HG02763 (cell line): ENCODE data around the gene VPS33A.
A peak's percentile ranks its signal among the peaks of the same experiment; 100 is the strongest.
"Not testable (repeated sequence)": the region's sequence is repeated elsewhere in the genome, so short reads cannot be mapped to it uniquely, and the experiment has no call there.

ENCODE experiments used
- ATAC-seq: cut with Tn5 transposase; IDR thresholded peaks from one replicate; pipeline ENCODE4 v1.9.1; 2021; ENCODE audit warnings: mild to moderate bottlenecking, moderate library complexity; ENCODE audit not compliant: unreplicated experiment

VPS33A gene

DNA sequence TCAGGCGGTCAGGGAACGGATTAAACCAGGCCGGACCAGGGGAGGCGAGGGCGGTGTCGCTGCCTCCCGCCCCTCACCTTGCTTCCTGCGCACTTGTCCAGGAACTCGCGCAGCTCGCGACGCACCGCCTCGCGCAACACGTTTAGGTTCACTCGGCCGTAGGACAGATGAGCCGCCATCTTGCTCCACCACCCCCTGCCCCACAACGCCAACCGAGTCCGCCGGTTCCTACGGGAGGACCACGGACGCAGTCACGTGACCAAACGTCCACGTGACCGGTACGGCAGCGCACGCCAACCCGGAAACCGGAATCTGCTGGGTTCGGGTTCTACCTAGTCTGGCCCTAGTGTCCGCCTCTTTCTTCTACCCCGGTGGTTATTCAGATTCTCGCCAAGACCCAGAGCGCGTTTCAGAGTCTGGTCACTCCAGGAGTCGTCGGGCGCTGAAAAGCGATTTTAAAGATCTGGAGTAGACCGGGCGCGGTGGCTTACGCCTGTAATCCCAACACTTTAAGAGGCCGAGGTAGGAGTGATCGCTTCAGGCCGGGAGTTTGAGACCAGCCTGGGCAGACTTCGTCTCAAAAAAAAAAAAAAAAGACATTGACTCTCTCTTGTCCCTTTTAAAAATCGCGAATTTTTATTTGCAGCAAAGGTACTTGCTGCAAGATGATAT is at the start of gene VPS33A:
VPS33A (minus strand) TSS at position 265 of the 672 bp plus-strand sequence; CDS start at position 179, 86 bp downstream.
- peak; percentile 92 for ATAC-seq

DNA sequence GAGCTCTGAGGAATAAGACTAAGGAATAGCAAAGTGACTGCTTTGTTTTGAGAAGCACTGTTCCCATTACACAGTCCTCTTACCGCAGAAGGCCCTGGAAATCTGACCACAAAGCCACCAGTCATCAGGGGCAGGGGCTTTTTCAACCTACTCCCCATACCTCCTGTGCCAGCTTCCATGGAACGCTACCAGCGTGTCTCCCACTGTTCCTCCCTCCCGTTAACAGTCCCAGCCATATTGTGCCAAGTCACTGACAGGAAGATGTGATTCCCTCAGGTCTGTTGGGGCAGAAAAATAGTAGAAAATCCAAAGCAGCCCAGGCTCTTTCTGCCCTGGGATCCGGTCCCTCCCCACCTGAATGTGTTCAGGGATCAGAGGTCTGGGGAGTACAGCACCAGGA is 46.6 kb upstream of the VPS33A start:
- ATAC-seq: no peak

DNA sequence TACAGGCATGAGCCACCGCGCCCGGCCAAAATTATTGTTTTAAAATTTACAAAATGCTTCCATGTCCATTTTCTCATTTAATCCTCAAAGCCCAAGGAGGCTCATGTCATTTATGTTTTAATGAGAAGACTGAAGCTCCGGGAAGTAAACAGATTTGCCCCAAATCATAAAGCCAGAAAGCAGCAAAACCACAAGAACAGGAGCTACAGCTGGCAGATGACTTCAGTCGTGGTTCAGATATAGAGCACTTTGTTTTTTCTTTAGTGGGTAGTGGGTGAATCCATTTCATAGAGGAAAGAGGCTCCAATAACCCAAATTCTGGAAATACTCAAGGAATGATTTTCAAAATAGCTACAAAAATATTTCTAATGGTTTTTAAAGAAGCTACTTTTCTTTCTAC is 45.4 kb upstream of the VPS33A start:
- ATAC-seq: no peak

GRCh38 chr12:122310626-122311333 is 44.5 kb upstream of the VPS33A start:
- no peak for ATAC-seq

DNA sequence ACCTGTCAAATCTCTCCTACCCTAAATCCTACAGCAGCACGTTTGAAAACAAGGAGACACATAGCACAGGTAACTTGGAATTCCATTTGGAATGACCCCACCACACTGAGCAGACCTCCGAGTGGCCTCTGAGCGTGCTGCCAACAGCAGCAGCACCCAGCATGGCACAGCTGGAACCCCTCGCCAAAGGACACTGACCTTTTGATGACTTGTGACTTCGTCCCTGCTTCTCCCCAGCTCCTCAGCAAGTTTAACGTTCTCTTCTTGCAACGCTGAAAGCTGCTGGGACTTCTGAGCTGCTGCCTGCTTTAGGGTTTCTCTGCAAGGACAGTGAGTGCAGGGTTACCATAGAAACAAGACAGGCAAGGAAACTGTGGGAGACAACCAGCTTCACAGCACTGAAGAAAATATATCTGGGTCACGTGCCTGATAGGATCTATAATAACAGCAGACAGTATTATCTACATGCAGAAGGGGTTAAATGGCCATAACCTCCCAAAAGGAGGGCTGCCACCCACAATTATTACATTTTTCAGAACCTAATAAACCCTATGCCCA is 43.3 kb upstream of the VPS33A start:
- ATAC-seq: no peak

DNA sequence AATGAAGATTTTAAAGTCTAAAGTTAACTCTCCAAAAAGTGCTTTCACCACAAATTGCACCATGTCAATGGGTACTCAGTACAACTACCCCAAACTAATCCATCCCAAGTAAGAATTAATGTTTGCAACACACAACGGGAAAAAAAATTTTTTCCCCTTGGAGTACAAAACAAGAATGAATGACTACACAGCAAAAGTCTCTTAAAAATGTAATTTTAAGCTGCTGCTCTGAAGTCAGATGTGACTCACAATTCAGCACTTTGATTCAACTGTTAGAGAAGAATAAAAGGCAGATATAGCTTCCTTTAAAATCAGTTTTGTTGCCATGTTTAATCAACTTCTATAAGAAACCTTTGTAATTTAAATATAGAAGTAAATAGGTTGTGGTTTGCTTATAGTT is 42.5 kb upstream of the VPS33A start:
- no peak for ATAC-seq

GRCh38 chr12:122306407-122306806 is 40.1 kb upstream of the VPS33A start:
- ATAC-seq: no peak

GRCh38 chr12:122304924-122305323 is 38.6 kb upstream of the VPS33A start:
- no peak for ATAC-seq

DNA sequence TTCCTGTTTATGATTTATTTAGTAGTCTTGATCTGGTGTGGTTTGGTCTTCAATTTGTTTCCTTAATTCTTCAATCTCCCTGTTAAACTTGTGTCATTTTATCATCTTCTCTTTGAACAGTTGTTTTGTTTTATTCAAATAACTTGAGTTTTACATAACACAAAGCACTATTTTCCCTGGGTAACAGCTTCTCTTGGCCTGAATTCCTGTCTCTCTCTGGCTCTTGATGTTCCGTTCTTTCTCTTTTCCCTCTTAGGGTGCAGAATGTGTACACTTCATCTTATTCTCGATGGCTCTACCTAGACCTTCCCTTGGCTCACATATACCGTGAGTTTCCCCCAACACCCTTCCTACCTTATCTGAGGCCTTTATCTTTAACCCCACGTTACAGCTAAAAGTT is 36.8 kb upstream of the VPS33A start:
- ATAC-seq: no peak

DNA sequence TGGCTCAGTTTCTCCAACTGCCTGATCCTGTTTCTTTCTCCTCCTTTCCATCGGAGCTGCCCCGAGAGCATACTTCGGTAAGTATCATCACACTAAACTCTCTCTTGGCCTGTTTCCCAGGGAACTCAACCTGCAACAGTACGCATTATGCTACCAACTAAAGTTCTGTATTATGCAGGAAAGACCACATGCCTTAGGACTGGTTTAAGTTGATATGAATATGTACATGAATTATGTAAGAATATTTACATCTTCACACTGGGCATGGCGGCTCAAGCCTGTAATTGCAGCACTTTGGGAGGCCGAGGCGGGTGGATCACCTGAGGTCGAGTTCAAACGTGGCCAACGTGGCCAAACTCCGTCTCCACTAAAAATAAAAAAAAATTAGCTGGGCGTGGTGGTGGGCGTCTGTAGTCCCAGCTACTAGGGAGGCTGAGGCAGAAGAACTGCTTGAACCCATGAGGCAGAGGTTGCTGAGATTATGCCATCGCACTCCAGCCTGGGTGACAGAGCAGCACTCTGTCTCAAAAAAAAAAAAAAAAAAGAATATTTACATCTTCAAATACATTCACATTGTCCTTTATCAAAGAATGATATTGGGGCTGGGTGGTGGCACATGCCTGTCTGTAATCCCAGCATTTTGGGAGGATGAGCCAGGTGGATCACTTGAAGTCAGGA is 31.9 kb upstream of the VPS33A start:
- no peak for ATAC-seq

DNA sequence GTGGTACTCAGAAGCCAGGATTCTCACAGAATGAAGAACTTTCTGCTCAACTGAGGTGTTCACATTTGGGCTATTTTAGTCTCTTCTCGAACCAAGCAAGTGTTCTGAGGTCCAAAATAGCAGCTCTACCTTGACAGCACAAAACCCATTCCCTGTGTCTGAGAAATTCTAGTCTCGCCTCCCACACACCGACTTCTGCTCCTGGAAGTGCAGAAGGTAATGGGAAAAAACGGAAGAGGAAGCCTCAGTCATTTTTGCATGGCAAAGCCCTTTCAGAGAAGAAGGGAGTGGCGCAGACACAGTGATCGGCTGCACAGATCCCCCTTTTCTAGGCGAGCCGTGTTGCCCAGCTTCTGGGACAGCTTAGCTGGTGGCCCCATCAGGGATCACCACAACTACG is 31.2 kb upstream of the VPS33A start:
- no peak for ATAC-seq

DNA sequence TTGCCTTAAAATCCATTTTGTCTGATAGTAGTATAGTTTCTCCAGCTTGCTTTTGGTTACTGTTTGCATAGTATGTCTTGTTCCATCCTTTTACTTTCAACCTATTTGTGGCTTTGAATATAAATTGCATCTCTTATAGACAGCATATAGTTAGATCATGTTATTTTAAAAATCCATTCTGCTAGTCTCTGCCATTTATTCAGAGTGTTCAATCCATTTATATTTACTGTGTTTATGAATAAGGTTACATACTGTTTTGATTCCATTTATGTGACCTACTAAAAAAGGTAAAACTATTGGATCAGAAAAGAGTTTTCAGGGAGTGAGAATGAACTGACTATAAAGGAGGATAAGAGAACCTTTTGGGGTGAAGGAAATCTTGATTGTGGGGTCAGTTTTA is 29.6 kb upstream of the VPS33A start:
- no peak for ATAC-seq

DNA sequence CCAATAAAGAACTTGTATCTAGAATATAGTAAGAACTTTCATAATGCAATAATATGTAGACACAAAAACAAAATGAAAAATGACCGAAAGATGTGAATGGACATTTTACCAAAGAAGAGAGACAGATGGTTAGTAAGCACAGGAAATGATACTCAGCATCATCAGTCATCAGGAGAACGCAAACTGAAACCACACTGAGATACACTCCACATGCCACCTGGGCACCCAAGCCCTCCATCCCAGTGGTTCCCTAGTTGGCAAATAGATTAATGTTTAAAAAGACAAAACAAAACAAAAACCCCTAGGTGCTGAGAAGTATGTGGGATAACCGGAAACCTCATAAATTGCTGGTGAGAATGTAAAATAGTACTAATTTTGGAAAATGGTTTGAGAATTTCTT is 26.8 kb upstream of the VPS33A start:
- no peak for ATAC-seq

GRCh38 chr12:122291431-122291830 is 25.1 kb upstream of the VPS33A start:
- ATAC-seq: no peak

- no peak for ATAC-seq
Observed at GRCh38 chr12:122283680-122284079, 17.4 kb upstream of the VPS33A start.

- ATAC-seq: no peak
Observed at GRCh38 chr12:122282061-122282460, 15.8 kb upstream of the VPS33A start.

GRCh38 chr12:122276242-122276641 is 9.9 kb upstream of the VPS33A start:
- ATAC-seq: no peak

- ATAC-seq: no peak
Observed at GRCh38 chr12:122275459-122275858, 9.2 kb upstream of the VPS33A start.

DNA sequence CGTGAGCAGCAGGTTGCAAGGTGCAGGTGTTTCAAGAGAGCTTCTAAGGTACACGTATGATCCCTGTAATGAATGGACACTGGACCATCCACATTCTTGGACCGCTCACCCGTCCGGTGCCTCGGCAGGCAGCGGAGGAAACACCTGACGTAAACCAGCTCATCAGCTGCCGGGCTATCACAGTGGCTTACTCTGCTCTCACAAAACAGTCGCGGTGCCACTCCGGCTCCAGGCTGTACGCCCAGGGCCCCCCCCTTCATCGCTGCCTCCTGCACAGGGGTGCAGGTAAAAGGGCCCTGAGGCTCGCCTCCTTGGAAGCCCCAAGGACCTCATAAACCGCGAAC is 436 bp downstream of the VPS33A start:
- ATAC-seq: no peak

DNA sequence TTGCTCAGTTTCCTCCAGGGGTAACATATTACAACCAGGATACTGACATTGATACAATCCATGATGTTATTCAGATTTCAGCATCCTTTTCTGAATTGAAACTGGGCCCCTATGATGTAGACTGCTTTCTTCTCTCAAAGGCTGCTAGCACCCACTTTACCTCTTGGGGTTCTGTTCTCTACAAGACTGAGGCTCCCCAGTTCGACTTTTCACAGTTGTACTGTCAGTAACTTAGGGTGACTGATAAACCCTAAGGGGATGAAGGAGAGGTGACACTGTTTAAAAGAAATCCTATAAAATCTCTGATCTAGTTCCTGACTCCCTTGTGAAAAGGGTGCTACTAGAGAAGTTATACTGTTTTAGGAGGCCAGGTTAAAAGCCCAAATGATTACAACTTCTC is 818 bp downstream of the VPS33A start:
- no peak for ATAC-seq

DNA sequence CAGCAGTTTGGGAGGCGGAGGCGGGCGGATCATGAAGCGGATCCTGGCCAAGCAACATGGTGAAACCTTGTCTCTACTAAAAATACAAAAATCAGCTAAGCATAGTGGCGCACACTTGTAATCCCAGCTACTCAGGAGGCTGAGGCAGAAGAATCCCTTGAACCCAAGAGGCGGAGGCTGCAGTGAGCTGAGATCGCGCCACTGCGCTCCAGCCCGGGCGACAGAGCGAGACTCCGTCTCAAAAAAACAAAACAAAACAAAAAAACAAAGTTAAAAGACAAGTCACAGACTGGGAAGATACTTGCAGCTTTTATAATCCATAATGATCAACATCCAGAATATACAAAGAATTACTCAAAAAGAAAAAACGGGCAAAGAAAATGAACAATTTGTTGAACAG is 5.6 kb downstream of the VPS33A start:
- ATAC-seq: not testable (repeated sequence)

GRCh38 chr12:122258939-122259338 is 7.4 kb downstream of the VPS33A start:
- ATAC-seq: not testable (repeated sequence)
